Mesenchymal stem cell (in vitro differentiated cells and primary cell): Measurements from ENCODE around the gene TTC23L.

ENCODE experiments used
- DNase-seq: peaks from one replicate; pipeline ENCODE4 v3.0.0-alpha.2; 2013
- H2AFZ ChIP-seq: one replicate; pipeline ENCODE4 v1.6.1; 2013; ENCODE audit warnings: low read depth, mild to moderate bottlenecking, control low read depth, inconsistent platforms, low read length, moderate library complexity
- H2AK5ac ChIP-seq: 2 replicates; pipeline ENCODE4 v1.6.1; 2013; ENCODE audit warnings: low read length, moderate library complexity, mild to moderate bottlenecking, inconsistent platforms; ENCODE audit not compliant: severe bottlenecking
- H2BK120ac ChIP-seq: one replicate; pipeline ENCODE4 v1.6.1; 2013; ENCODE audit warnings: low read depth, mild to moderate bottlenecking, inconsistent platforms, low read length, moderate library complexity
- H2BK12ac ChIP-seq, 2 experiments: one replicate each; pipeline ENCODE4 v1.6.1; 2013; ENCODE audit warnings: inconsistent platforms in 2 of 2, low read length in 2 of 2, mild to moderate bottlenecking in 2 of 2, moderate library complexity in 2 of 2, control low read depth in 1 of 2
- H2BK15ac ChIP-seq: one replicate; pipeline ENCODE4 v1.6.1; 2013; ENCODE audit warnings: mild to moderate bottlenecking, low read depth, inconsistent platforms; ENCODE audit not compliant: poor library complexity, severe bottlenecking
- H2BK5ac ChIP-seq: 2 replicates; pipeline ENCODE4 v1.6.1; 2013; ENCODE audit warnings: low read depth, mild to moderate bottlenecking, low read length, control low read depth, inconsistent platforms; ENCODE audit not compliant: poor library complexity, severe bottlenecking
- H3K14ac ChIP-seq, 2 experiments: one replicate each; pipeline ENCODE4 v1.6.1; 2013; ENCODE audit warnings: inconsistent platforms in 2 of 2, low read length in 2 of 2, control low read depth in 1 of 2, mild to moderate bottlenecking in 1 of 2, moderate library complexity in 1 of 2
- H3K18ac ChIP-seq, 2 experiments: one replicate each; pipeline ENCODE4 v1.6.1; 2013; ENCODE audit warnings: inconsistent platforms in 2 of 2, low read length in 2 of 2, control low read depth in 1 of 2, low read depth in 1 of 2, mild to moderate bottlenecking in 1 of 2
- H3K23ac ChIP-seq, 2 experiments: one replicate each; pipeline ENCODE4 v1.6.1; 2013; ENCODE audit warnings: inconsistent platforms in 2 of 2, low read length in 2 of 2, mild to moderate bottlenecking in 2 of 2, moderate library complexity in 2 of 2, control low read depth in 1 of 2
- H3K27ac ChIP-seq: 2 replicates; pipeline ENCODE4 v1.5.1; 2013; ENCODE audit warnings: mild to moderate bottlenecking, moderate library complexity, low read length, control low read depth, inconsistent platforms; ENCODE audit not compliant: poor library complexity, severe bottlenecking
- H3K27me3 ChIP-seq, 2 experiments: 2 replicates each; pipeline versions ENCODE4 v1.6.1 to v1.7.0; 2013; ENCODE audit warnings: low read length in 2 of 2, mild to moderate bottlenecking in 2 of 2, moderate library complexity in 2 of 2, control low read depth in 1 of 2, inconsistent platforms in 1 of 2; ENCODE audit not compliant: control insufficient read depth in 1 of 2, insufficient read depth in 1 of 2
- H3K36me3 ChIP-seq, 2 experiments: 2 replicates each; pipeline versions ENCODE4 v1.6.1 to v1.7.0; 2013; ENCODE audit warnings: low read length in 2 of 2, control low read depth in 1 of 2, inconsistent platforms in 1 of 2, low read depth in 1 of 2, mild to moderate bottlenecking in 1 of 2; ENCODE audit not compliant: insufficient read depth in 2 of 2, control insufficient read depth in 1 of 2
- H3K4ac ChIP-seq, 2 experiments: one replicate each; pipeline ENCODE4 v1.6.1; 2013; ENCODE audit warnings: inconsistent platforms in 2 of 2, low read length in 2 of 2, mild to moderate bottlenecking in 2 of 2, moderate library complexity in 2 of 2, control low read depth in 1 of 2, low read depth in 1 of 2
- H3K4me1 ChIP-seq: 2 replicates; pipeline ENCODE4 v1.6.1; 2013; ENCODE audit warnings: low read depth, low read length, control low read depth; ENCODE audit not compliant: control insufficient read depth, insufficient read depth
- H3K4me2 ChIP-seq: 2 replicates; pipeline ENCODE4 v1.6.1; 2013; ENCODE audit warnings: low read length, mild to moderate bottlenecking, inconsistent platforms; ENCODE audit not compliant: poor library complexity, severe bottlenecking
- H3K4me3 ChIP-seq, 2 experiments: 2 replicates each; pipeline versions ENCODE4 v1.5.1 to v1.7.0; 2013; ENCODE audit warnings: low read length in 2 of 2, mild to moderate bottlenecking in 2 of 2, control low read depth in 1 of 2, low read depth in 1 of 2; ENCODE audit not compliant: insufficient read depth in 1 of 2
- H3K79me1 ChIP-seq: replicated peaks from 2 replicates; pipeline ENCODE4 v1.6.1; 2013; ENCODE audit warnings: mild to moderate bottlenecking, control low read depth, low read length, inconsistent platforms; ENCODE audit not compliant: poor library complexity, severe bottlenecking
- H3K9ac ChIP-seq: 2 replicates; pipeline ENCODE4 v1.7.0; 2013; ENCODE audit warnings: mild to moderate bottlenecking, low read length, moderate library complexity
- H3K9me3 ChIP-seq: 2 replicates; pipeline ENCODE4 v1.7.0; 2013; ENCODE audit warnings: mild to moderate bottlenecking, low read length; ENCODE audit not compliant: control insufficient read depth
- H4K8ac ChIP-seq: one replicate; pipeline ENCODE4 v1.6.1; 2013; ENCODE audit warnings: inconsistent platforms, mild to moderate bottlenecking, low read length, moderate library complexity
- H4K91ac ChIP-seq: one replicate; pipeline ENCODE4 v1.6.1; 2013; ENCODE audit warnings: mild to moderate bottlenecking, low read length, inconsistent platforms
- whole genome bisulfite sequencing: methylation state at CpG from one replicate; pipeline ENCODE4 v1.1.7; 2013; ENCODE audit warnings: mixed read lengths; 5-methylcytosine and 5-hydroxymethylcytosine counted together

Gene TTC23L

GRCh38 chr5:34941936-34942335 lies 103.0 kb downstream of the TTC23L start:
- Histone ChIP-seq H2AFZ (no peak overlapping the region), H3K36me3 (peaks cover 25 to 93% of the 10 kb centered on the region in 2 experiments), H3K79me1 (peaks cover 17% of the 10 kb centered on the region), H3K4me1 (no peaks in the 10 kb centered on the region), H2BK5ac (no peak overlapping the region), H3K4me2 (no peak overlapping the region), H3K27me3 (no peaks in the 10 kb centered on the region), H3K9ac (no peak overlapping the region), H2BK12ac (no peak overlapping the region), H3K27ac (no peak overlapping the region), H2AK5ac (no peak overlapping the region), H3K4ac (no peak overlapping the region), H3K14ac (no peak overlapping the region), H3K4me3 (no peak overlapping the region), H2BK15ac (no peak overlapping the region), H4K8ac (no peak overlapping the region), H4K91ac (no peak overlapping the region), H3K18ac (no peak overlapping the region), H3K23ac (no peak overlapping the region), H3K9me3 (no peaks in the 10 kb centered on the region), H2BK120ac (no peak overlapping the region)
- no peak for DNase-seq
- WGBS, result 98% methylated on average over 3 of the region's 3 CpGs

- WGBS, result 100% methylated on average over 2 of the region's 2 CpGs
Observed at GRCh38 chr5:34944044-34944443, 105.1 kb downstream of the TTC23L start.

GRCh38 chr5:34944460-34945047 lies 105.6 kb downstream of the TTC23L start:
- no peak for DNase-seq
- Histone ChIP-seq H2AFZ (no peak overlapping the region), H3K4me3 (no peak overlapping the region), H2AK5ac (no peak overlapping the region), H4K91ac (no peak overlapping the region), H3K4me2 (no peak overlapping the region), H3K4me1 (no peaks in the 10 kb centered on the region), H3K36me3 (peaks cover 17 to 91% of the 10 kb centered on the region in 2 experiments), H3K79me1 (peaks cover 8% of the 10 kb centered on the region), H2BK15ac (no peak overlapping the region), H3K14ac (no peak overlapping the region), H2BK120ac (no peak overlapping the region), H3K23ac (no peak overlapping the region), H3K27me3 (no peaks in the 10 kb centered on the region), H3K27ac (no peak overlapping the region), H3K4ac (no peak overlapping the region), H2BK12ac (no peak overlapping the region), H3K9ac (no peak overlapping the region), H3K18ac (no peak overlapping the region), H2BK5ac (no peak overlapping the region), H3K9me3 (no peaks in the 10 kb centered on the region), H4K8ac (no peak overlapping the region)
- 96% methylated on average over 6 of the region's 11 CpGs for WGBS

More at GRCh38 chr5:34944044-34944443, 105.1 kb downstream of the TTC23L start:
- H3K9ac ChIP-seq, result no peak overlapping the region
- H2BK120ac ChIP-seq, result no peak overlapping the region
- no peak overlapping the region for H2AK5ac ChIP-seq
- no peak overlapping the region for H3K27ac ChIP-seq
- no peak overlapping the region for H3K18ac ChIP-seq
- H3K4me1 ChIP-seq, result no peaks in the 10 kb centered on the region
- H3K79me1 ChIP-seq, result peaks cover 8% of the 10 kb centered on the region
- H4K8ac ChIP-seq, result no peak overlapping the region
- no peak overlapping the region for H3K14ac ChIP-seq
- H2BK5ac ChIP-seq, result no peak overlapping the region
- H2AFZ ChIP-seq, result no peak overlapping the region
- H3K27me3 ChIP-seq, result no peaks in the 10 kb centered on the region
- H3K4me3 ChIP-seq, result no peak overlapping the region
- H3K9me3 ChIP-seq, result no peaks in the 10 kb centered on the region
- DNase-seq, result no peak
- no peak overlapping the region for H3K4me2 ChIP-seq
- no peak overlapping the region for H2BK12ac ChIP-seq
- no peak overlapping the region for H4K91ac ChIP-seq
- no peak overlapping the region for H3K23ac ChIP-seq
- peaks cover 17 to 88% of the 10 kb centered on the region in 2 experiments for H3K36me3 ChIP-seq
- no peak overlapping the region for H2BK15ac ChIP-seq
- H3K4ac ChIP-seq, result no peak overlapping the region
